Measurements from ENCODE around the gene NOD2. TPM values are rescaled to one million over a fixed set of nuclear protein-coding genes. Genes with fewer than 3 reads are reported as not detected.

Gene NOD2
- total RNA-seq, 1 donor from 2014 or later, result not detected

- no peaks in the 10 kb centered on the region for H3K79me2 ChIP-seq (ENCODE audit: low read depth)
- no peaks in the 10 kb centered on the region for H3K27me3 ChIP-seq
- no peak overlapping the region for H3K9ac ChIP-seq
- Mint-ChIP-seq H3K4me3 (no peak overlapping the region), H3K4me1 (no peaks in the 10 kb centered on the region), H3K27ac (no peak overlapping the region), H3K27me3 (ENCODE audit: insufficient read depth, low read depth) (peaks cover 6% of the 10 kb centered on the region), H3K9me3 (peaks cover 21% of the 10 kb centered on the region), H3K36me3 (peaks cover 2% of the 10 kb centered on the region)
- H3K27ac ChIP-seq, result no peak overlapping the region
- no peak for DNase-seq (ENCODE audit: low spot score)
- H3K9me3 ChIP-seq (ENCODE audit: low read depth), result no peaks in the 10 kb centered on the region
- H2AFZ ChIP-seq (replicated peaks), result no peak overlapping the region
- TF ChIP-seq, protein P1, sequence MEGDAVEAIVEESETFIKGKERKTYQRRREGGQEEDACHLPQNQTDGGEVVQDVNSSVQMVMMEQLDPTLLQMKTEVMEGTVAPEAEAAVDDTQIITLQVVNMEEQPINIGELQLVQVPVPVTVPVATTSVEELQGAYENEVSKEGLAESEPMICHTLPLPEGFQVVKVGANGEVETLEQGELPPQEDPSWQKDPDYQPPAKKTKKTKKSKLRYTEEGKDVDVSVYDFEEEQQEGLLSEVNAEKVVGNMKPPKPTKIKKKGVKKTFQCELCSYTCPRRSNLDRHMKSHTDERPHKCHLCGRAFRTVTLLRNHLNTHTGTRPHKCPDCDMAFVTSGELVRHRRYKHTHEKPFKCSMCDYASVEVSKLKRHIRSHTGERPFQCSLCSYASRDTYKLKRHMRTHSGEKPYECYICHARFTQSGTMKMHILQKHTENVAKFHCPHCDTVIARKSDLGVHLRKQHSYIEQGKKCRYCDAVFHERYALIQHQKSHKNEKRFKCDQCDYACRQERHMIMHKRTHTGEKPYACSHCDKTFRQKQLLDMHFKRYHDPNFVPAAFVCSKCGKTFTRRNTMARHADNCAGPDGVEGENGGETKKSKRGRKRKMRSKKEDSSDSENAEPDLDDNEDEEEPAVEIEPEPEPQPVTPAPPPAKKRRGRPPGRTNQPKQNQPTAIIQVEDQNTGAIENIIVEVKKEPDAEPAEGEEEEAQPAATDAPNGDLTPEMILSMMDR (IDR thresholded peaks at IDR 0.05), result no peak
- no peak for TF ChIP-seq EZH2phosphoT487 (IDR thresholded peaks at IDR 0.05)
- no peak for TF ChIP-seq EZH2 (IDR thresholded peaks at IDR 0.05)
- H4K20me1 ChIP-seq (ENCODE audit: low read depth), result no peaks in the 10 kb centered on the region
- peaks cover 5% of the 10 kb centered on the region for H3K4me1 ChIP-seq
- H3K36me3 ChIP-seq, result no peaks in the 10 kb centered on the region
- H3K4me2 ChIP-seq, result no peak overlapping the region
- no peaks in the 10 kb centered on the region for H3F3A ChIP-seq (ENCODE audit: low read depth)
- no peak overlapping the region for H3K4me3 ChIP-seq
These were observed 12.2 kb downstream of the NOD2 start for GRCh38 chr16:50705436-50706110.

DNA sequence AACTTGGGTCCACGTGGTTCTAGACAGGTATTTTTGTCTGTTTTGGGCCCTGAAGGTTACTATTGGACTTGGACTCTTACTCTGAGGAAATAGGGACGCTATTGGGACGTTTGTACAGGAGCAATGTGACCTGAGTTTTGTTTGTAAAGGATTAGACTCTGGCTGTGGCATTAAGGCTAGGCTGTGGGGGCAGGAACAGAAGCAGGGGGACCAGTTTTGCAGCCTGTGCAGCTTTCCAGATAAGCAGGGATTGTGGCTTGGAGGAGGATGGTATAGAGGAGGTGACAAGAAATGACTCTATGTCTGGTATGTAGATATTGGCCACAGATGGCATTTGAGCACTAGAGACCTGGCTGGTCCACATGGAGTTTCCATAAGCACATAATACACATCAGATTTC lies 12.8 kb downstream of the NOD2 start:
- no peak overlapping the region for H3K4me3 Mint-ChIP-seq
- peaks cover 21% of the 10 kb centered on the region for H3K9me3 Mint-ChIP-seq
- no peak overlapping the region for H3K4me3 ChIP-seq
- no peak for DNase-seq (ENCODE audit: low spot score)
- peaks cover 5% of the 10 kb centered on the region for H3K4me1 ChIP-seq
- H3K27me3 ChIP-seq, result no peaks in the 10 kb centered on the region
- peaks cover 2% of the 10 kb centered on the region for H3K36me3 Mint-ChIP-seq
- TF ChIP-seq, protein P1 (IDR thresholded peaks at IDR 0.05), result no peak
- TF ChIP-seq EZH2 (IDR thresholded peaks at IDR 0.05) (no peak), EZH2phosphoT487 (IDR thresholded peaks at IDR 0.05) (no peak)
- H3F3A ChIP-seq (ENCODE audit: low read depth), result no peaks in the 10 kb centered on the region
- no peaks in the 10 kb centered on the region for H3K36me3 ChIP-seq
- no peaks in the 10 kb centered on the region for H3K79me2 ChIP-seq (ENCODE audit: low read depth)
- no peaks in the 10 kb centered on the region for H4K20me1 ChIP-seq (ENCODE audit: low read depth)
- no peak overlapping the region for H3K9ac ChIP-seq
- H3K4me2 ChIP-seq, result no peak overlapping the region
- no peaks in the 10 kb centered on the region for H3K4me1 Mint-ChIP-seq
- H2AFZ ChIP-seq (replicated peaks), result no peak overlapping the region
- no peaks in the 10 kb centered on the region for H3K9me3 ChIP-seq (ENCODE audit: low read depth)
- H3K27ac Mint-ChIP-seq, result no peak overlapping the region
- peaks cover 6% of the 10 kb centered on the region for H3K27me3 Mint-ChIP-seq (ENCODE audit: insufficient read depth, low read depth)
- no peak overlapping the region for H3K27ac ChIP-seq

DNA sequence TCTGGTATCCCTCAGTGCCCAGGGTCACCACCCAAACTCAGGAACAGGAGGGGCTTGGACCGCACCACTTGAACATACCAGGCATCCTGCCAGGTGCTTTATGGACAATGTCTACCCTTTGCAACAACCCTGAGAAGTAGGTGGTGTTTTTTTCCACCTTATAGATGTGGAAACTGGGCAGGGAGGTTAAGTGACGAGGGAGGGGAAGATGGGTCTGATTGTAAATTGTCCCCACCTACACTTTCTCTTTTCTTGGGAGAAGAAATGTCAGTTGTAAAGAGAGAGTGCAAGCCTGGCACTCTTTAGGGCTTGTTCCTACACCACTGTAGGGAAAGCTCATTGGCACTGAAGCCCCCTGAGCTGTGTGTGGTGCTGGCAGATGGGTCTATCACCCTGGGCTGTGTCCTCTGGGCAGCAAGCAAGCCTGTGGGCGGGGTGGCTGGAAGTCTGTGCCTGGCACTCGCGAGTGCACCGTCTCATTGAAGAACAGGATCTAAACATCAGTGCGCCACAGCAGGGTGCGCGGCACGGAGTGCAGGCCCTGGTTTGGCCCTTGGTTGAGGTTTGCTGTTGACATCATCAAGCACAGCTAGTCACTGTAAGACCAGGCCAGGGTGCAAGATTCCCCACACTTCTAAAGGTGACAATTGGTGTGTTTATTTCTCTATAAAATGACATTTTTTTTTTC lies 15.1 kb downstream of the NOD2 start:
- Histone ChIP-seq H4K20me1 (ENCODE audit: low read depth) (no peaks in the 10 kb centered on the region), H3K4me1 (no peaks in the 10 kb centered on the region), H3K9me3 (ENCODE audit: low read depth) (no peaks in the 10 kb centered on the region), H2AFZ (replicated peaks) (no peak overlapping the region), H3K27me3 (no peaks in the 10 kb centered on the region), H3K27ac (no peak overlapping the region), H3F3A (ENCODE audit: low read depth) (no peaks in the 10 kb centered on the region), H3K4me2 (no peak overlapping the region), H3K79me2 (ENCODE audit: low read depth) (no peaks in the 10 kb centered on the region), H3K36me3 (no peaks in the 10 kb centered on the region), H3K9ac (no peak overlapping the region), H3K4me3 (no peak overlapping the region)
- no peak overlapping the region for H3K4me3 Mint-ChIP-seq
- H3K36me3 Mint-ChIP-seq, result peaks cover 2% of the 10 kb centered on the region
- TF ChIP-seq EZH2 (IDR thresholded peaks at IDR 0.05) (no peak), EZH2phosphoT487 (IDR thresholded peaks at IDR 0.05) (no peak)
- TF ChIP-seq, protein P1 (IDR thresholded peaks at IDR 0.05), result no peak
- peaks cover 6% of the 10 kb centered on the region for H3K4me1 Mint-ChIP-seq
- H3K27me3 Mint-ChIP-seq (ENCODE audit: insufficient read depth, low read depth), result peaks cover 5% of the 10 kb centered on the region
- no peak overlapping the region for H3K27ac Mint-ChIP-seq
- DNase-seq (ENCODE audit: low spot score), result no peak
- H3K9me3 Mint-ChIP-seq, result peaks cover 21% of the 10 kb centered on the region

All from neural progenitor cell (in vitro differentiated cells).